Spleen (tissue), 11 donors: ENCODE results near the gene CUBN. TPM values are rescaled to one million over a fixed set of nuclear protein-coding genes. Genes with fewer than 3 reads are reported as not detected.
A peak's percentile ranks its signal among the peaks of the same experiment; 100 is the strongest.

Experiments
- DNase-seq: peaks from one replicate; pipeline ENCODE4 v3.0.0-alpha.2; 2020
- H3K27ac ChIP-seq, 8 donors: fragments of 200-600 bp; sonication (generic) in 7 of 8; 1 replicate in 4 of 8; 2 replicates in 4 of 8; pipeline versions ENCODE4 v1.5.0 to v1.8.0; 2016 to 2021; ENCODE audit warnings: inconsistent platforms in 4 of 8, mild to moderate bottlenecking in 4 of 8, moderate library complexity in 1 of 8
- H3K27me3 ChIP-seq, 7 donors: fragments of 200-600 bp; sonication (generic) in 6 of 7; replicated peaks in 1 of 7; 1 replicate in 4 of 7; 2 replicates in 3 of 7; pipeline versions ENCODE4 v1.5.0 to v1.8.0; 2016 to 2021; ENCODE audit warnings: inconsistent platforms in 3 of 7, mild to moderate bottlenecking in 1 of 7
- H3K36me3 ChIP-seq, 6 donors: fragments of 200-600 bp; sonication (generic) in 5 of 6; 1 replicate in 4 of 6; 2 replicates in 2 of 6; pipeline versions ENCODE4 v1.5.0 to v1.8.0; 2016 to 2021; ENCODE audit warnings: inconsistent platforms in 2 of 6
- H3K4me1 ChIP-seq, 6 donors: fragments of 200-600 bp; sonication (generic) in 5 of 6; 1 replicate in 3 of 6; 2 replicates in 3 of 6; pipeline versions ENCODE4 v1.5.0 to v1.8.0; 2016 to 2021; ENCODE audit warnings: inconsistent platforms in 3 of 6
- H3K4me3 ChIP-seq, 8 donors: fragments of 200-600 bp; sonication (generic) in 7 of 8; 1 replicate in 4 of 8; 2 replicates in 4 of 8; pipeline versions ENCODE4 v1.5.0 to v1.8.0; 2016 to 2021; ENCODE audit warnings: inconsistent platforms in 4 of 8, mild to moderate bottlenecking in 4 of 8, moderate library complexity in 2 of 8
- H3K9me3 ChIP-seq, 8 donors: fragments of 200-600 bp; sonication (generic) in 7 of 8; 1 replicate in 4 of 8; 2 replicates in 4 of 8; pipeline versions ENCODE4 v1.5.0 to v1.8.0; 2016 to 2021; ENCODE audit warnings: inconsistent platforms in 4 of 8
- CTCF ChIP-seq, 11 experiments: fragments of 200-600 bp in 7 of 11; fragments of 450-650 bp in 4 of 11; sonication (generic) in 4 of 11; IDR thresholded peaks in 8 of 11; conservative IDR thresholded peaks in 3 of 11; 1 replicate in 7 of 11; 2 replicates in 4 of 11; pipeline versions ENCODE4 v1.4.0 to v1.8.0; 2016 to 2021; ENCODE audit warnings: antibody characterized with exemption in 11 of 11, inconsistent platforms in 4 of 11, mild to moderate bottlenecking in 1 of 11
- POLR2A ChIP-seq, 3 donors: fragments of 450-650 bp; IDR thresholded peaks; one replicate each; pipeline ENCODE4 v1.5.1; 2017; ENCODE audit warnings: antibody characterized with exemption in 3 of 3, mild to moderate bottlenecking in 1 of 3
- POLR2AphosphoS5 ChIP-seq, 3 donors: sonication (generic); formaldehyde crosslinking; IDR thresholded peaks; one replicate each; pipeline ENCODE4 v1.5.1; 2017; ENCODE audit warnings: antibody characterized with exemption in 3 of 3
- WGBS, 5 donors: extraction: QIAGEN DNeasy Blood & Tissue Kit in 3 of 5; methylation state at CpG; one replicate each; pipeline versions ENCODE4 v1.1.5 to v1.1.7; 2013 to 2018; 5-methylcytosine and 5-hydroxymethylcytosine counted together
- intact Hi-C: fragments of 100-400 bp; cut with DNase I; formaldehyde crosslinking; loops from one replicate; pipeline ENCODE4 v1.15.0; 2023; ENCODE audit warnings: low total_unique reads
- polyA plus RNA-seq, 3 donors: library from polyadenylated mRNA; stranded (reverse); fragments of 200-250 nt; gene quantifications; one replicate each; pipeline ENCODE4 v1.2.1, GENCODE V29; 2013
- total RNA-seq, 7 donors: library from RNA; depleted of rRNA in 3 of 7; stranded (reverse); fragments of >200 nt in 3 of 7; fragmentation: NEBNext Ultra II Directional in 4 of 7; extraction: Animal tissue kit (Norgen Biotek cat#: 25700) in 4 of 7; gene quantifications; one replicate each; pipeline versions ENCODE4 v1.1.0 to v1.2.1, GENCODE V29; 2016 to 2021
- donor health status: healthy with polysubstance abuse.
- donor health status: DM: no; HTN: no; CAD: no; lungs with moderate emphysema.
- donor health status: DM: no; HTN: no; CAD: no.
- donor health status: Bipolar disorder and iron deficiency.
- donor health status: healthy.
- donor health status: DM: no; HTN: no; CAD: no.
- donor health status: DM: yes; HTN: yes; CAD: no.

Gene CUBN
- total and polyA plus RNA-seq, 10 donors, result 0.24 to 12.1 (median 5.4) TPM

- no peak for DNase-seq
- peaks cover 0 to 40% (median 19%) of the 10 kb centered on the region in 6 donors for H3K4me1 ChIP-seq
- H3K27me3 ChIP-seq, result no peaks in the 10 kb centered on the region
- TF ChIP-seq CTCF (IDR thresholded peaks at IDR 0.05 in 8 of 11, conservative IDR thresholded peaks at IDR 0.05 in 3 of 11) (no peak), POLR2A (IDR thresholded peaks at IDR 0.05) (no peak), POLR2AphosphoS5 (IDR thresholded peaks at IDR 0.05) (no peak)
- intact Hi-C loops, result no loop called here
- peak overlapping the region in 7 of 8 donors; percentile 10 to 75 (median 54) for H3K27ac ChIP-seq
- no peaks in the 10 kb centered on the region for H3K9me3 ChIP-seq
- H3K4me3 ChIP-seq, result no peak overlapping the region
- 76 to 82% (median 80%) methylated on average over 5 of the region's 5 CpGs for WGBS, 5 donors
- H3K36me3 ChIP-seq, result no peaks in the 10 kb centered on the region
Measured at GRCh38 chr10:16952610-16953009, 177.0 kb downstream of the CUBN start.

- Histone ChIP-seq H3K27me3 (no peaks in the 10 kb centered on the region), H3K27ac (peak overlapping the region in 7 of 8 donors; percentile 10 to 75 (median 54)), H3K4me3 (no peak overlapping the region), H3K36me3 (no peaks in the 10 kb centered on the region), H3K4me1 (peaks cover 0 to 40% (median 19%) of the 10 kb centered on the region in 6 donors), H3K9me3 (no peaks in the 10 kb centered on the region)
- no peak for DNase-seq
- TF ChIP-seq POLR2AphosphoS5 (IDR thresholded peaks at IDR 0.05) (peak in 1 of 3 donors; percentile 17), CTCF (IDR thresholded peaks at IDR 0.05 in 8 of 11, conservative IDR thresholded peaks at IDR 0.05 in 3 of 11) (no peak)
- intact Hi-C loops, result no loop called here
- WGBS, 5 donors, result 38 to 44% (median 41%) methylated on average over 5 of the region's 5 CpGs
Measured at GRCh38 chr10:16952080-16952479, 177.5 kb downstream of the CUBN start.

- peaks cover 0 to 40% (median 19%) of the 10 kb centered on the region in 6 donors for H3K4me1 ChIP-seq
- H3K27ac ChIP-seq, result peak overlapping the region in 5 of 8 donors; percentile 6 to 75 (median 54)
- no peaks in the 10 kb centered on the region for H3K27me3 ChIP-seq
- TF ChIP-seq POLR2AphosphoS5 (IDR thresholded peaks at IDR 0.05), result no peak
- no peak for TF ChIP-seq CTCF (IDR thresholded peaks at IDR 0.05 in 8 of 11, conservative IDR thresholded peaks at IDR 0.05 in 3 of 11)
- TF ChIP-seq POLR2A (IDR thresholded peaks at IDR 0.05), result no peak
- intact Hi-C loops, result no loop called here
- 47 to 54% (median 51%) methylated on average over 8 of the region's 8 CpGs for WGBS, 5 donors
- no peak overlapping the region for H3K4me3 ChIP-seq
- H3K36me3 ChIP-seq, result no peaks in the 10 kb centered on the region
- no peak for DNase-seq
- H3K9me3 ChIP-seq, result no peaks in the 10 kb centered on the region
Measured at GRCh38 chr10:16950656-16951601, 178.7 kb downstream of the CUBN start.

GRCh38 chr10:16949816-16950215, 179.8 kb downstream of the CUBN start:
- DNase-seq, result no peak
- Histone ChIP-seq H3K27ac (no peak overlapping the region), H3K36me3 (no peaks in the 10 kb centered on the region), H3K4me1 (peaks cover 0 to 40% (median 19%) of the 10 kb centered on the region in 6 donors), H3K9me3 (no peaks in the 10 kb centered on the region), H3K27me3 (no peaks in the 10 kb centered on the region), H3K4me3 (no peak overlapping the region)
- 86 to 92% (median 90%) methylated on average over 11 of the region's 11 CpGs for WGBS, 5 donors
- no peak for TF ChIP-seq POLR2A (IDR thresholded peaks at IDR 0.05)
- no peak for TF ChIP-seq CTCF (IDR thresholded peaks at IDR 0.05 in 8 of 11, conservative IDR thresholded peaks at IDR 0.05 in 3 of 11)
- TF ChIP-seq POLR2AphosphoS5 (IDR thresholded peaks at IDR 0.05), result no peak
- intact Hi-C loops, result no loop called here
